HTR-8/SVneo (cell line): Measurements from ENCODE around the gene RCOR2.

ENCODE experiments used
- DNase-seq: peaks from one replicate; pipeline ENCODE4 v3.0.0; 2011; ENCODE audit warnings: low spot score, mixed read lengths; ENCODE audit not compliant: insufficient read length
- FAIRE-seq: peaks from 2 replicates; lab custom pipeline; 2011; peaks lifted over from hg19 to GRCh38; lab: Jason Lieb, UNC

RCOR2 gene

GRCh38 chr11:63908631-63909401 is 8.1 kb downstream of the RCOR2 start:
- FAIRE-seq (no peak), DNase-seq (no peak)

- FAIRE-seq (no peak), DNase-seq (no peak)
Measured at GRCh38 chr11:63907808-63908530, 9.0 kb downstream of the RCOR2 start.

DNA sequence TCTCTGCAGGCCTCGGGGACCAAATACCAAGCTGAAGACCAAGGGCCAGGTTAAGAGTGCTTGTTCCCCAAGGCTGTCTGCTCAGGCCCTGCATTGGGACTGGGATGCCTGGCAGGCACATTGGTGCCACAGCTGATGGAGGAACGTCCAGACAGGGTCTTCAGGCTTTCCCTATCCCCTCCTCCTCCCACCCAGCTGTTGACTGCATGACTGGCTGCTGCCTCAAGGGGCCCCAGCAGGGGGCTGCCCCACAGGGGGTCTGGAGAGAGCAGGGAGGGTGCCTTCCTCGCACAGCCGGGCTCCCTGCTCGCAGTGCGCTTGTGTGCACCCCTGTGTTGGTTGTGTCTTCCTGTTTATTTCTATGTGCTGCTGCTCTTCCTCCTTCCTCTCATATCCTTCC is 9.9 kb downstream of the RCOR2 start:
- DNase-seq: no peak
- no peak for FAIRE-seq

DNA sequence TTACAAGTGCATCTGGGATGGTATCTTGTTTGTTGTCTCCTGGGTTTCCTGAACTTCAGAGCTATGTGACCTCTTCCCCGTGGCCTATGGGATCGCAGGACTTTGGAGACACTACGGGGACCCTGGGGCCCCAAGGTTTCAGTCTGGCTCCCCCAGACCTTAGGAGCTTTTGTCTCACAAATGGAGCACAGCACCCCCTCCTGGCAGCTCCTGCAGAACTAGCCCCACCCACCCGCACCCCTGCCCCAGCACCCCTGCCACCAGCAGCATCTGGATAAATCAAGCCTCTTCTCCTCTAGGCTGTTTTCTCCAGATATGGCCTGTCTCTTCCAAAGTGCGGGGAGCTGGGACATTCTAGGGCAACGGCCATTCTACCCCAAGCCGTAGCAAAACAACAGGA is 10.4 kb downstream of the RCOR2 start:
- FAIRE-seq: no peak
- DNase-seq: no peak

GRCh38 chr11:63906087-63906486 is 10.9 kb downstream of the RCOR2 start:
- DNase-seq: no peak
- FAIRE-seq: no peak

GRCh38 chr11:63905179-63905578 is 11.8 kb downstream of the RCOR2 start:
- DNase-seq: no peak
- FAIRE-seq: no peak

DNA sequence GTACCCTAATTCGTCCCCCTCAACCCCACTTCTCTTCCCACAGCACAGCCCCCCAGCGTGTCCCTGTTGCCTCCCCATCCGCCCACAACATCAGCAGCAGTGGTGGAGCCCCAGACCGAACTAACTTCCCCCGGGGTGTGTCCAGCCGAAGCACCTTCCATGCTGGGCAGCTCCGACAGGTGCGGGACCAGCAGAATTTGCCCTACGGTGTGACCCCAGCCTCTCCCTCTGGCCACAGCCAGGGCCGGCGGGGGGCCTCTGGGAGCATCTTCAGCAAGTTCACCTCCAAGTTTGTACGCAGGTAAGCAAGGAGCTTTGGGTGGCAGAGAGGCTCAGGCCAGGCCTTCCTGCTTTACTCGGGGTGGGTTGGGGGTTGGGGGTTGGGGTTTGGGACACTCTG is 12.2 kb downstream of the RCOR2 start:
- DNase-seq (no peak), FAIRE-seq (no peak)

- FAIRE-seq: no peak
- no peak for DNase-seq
Measured at GRCh38 chr11:63903884-63904283, 13.1 kb downstream of the RCOR2 start.

DNA sequence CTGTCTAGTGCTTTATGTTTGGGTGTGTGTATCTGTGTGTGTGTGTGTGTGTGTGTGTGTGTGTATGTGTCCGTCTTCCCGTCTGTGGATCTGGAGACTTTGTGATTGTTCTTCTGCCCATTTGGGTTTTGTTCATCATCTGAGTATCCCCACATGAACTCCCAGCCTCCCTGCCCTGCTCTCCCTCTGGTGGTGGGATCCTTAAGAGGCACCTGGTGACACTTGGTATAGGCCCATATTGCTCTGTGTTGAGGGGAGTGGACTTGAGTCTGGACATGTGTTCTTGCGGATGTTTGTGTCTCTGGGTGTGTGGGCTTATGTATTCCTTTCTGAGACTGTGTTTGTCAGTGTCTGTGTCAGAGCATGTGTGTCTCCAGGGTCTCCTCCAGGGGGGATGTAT is 15.3 kb downstream of the RCOR2 start:
- FAIRE-seq (no peak), DNase-seq (no peak)

DNA sequence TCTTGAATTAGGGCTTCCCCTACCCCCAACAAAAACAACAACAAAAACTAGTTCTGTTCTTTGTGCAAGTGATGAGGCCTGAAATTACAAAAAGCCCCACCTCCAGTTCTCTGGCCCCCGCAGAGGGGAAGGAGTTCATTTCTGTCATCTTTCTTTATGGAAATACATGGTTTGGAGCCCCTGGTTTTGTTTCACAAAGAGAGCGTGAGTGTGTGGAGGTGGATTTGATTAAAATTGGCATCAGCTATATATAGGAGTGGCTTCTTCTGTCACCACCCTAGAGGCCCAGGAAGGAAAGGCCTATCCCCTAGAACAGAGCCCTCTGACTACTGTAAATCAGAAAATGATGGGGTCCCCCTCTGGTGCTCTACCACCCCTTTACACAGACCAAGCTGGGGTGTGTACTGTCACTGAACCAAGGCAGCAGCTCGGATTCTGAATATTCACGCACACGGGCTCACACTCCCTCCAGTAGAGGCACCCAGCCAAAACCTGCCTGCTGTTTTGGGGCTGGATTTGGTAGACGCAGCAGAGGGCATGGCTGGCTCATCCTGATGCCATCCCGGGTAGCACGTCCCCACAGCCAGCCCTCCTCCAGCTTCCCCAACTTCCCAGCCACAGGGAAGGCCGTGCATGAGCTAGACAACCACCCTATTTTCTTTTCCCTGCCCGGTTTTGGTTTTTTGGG is 19.4 kb downstream of the RCOR2 start:
- FAIRE-seq: no peak
- no peak for DNase-seq

DNA sequence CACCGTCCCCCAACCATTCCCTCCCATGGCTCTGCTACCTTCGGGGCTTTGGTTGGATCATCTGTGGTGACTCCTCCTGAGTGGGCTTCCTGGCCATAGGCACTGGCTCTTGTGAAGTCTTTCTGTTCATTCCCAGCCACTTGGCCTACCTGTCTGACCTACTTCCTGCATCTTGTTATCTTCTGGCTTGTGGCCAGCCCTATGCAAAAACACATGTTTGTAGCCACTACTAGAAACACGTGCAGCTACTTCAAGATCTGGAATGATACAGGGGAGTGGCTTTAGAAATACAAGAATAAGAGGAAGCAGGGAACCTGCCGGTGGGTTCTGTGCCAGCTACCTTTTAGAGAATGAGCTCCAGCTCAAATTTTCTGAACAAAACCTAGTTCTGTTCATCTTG is 20.9 kb downstream of the RCOR2 start:
- FAIRE-seq (no peak), DNase-seq (no peak)

DNA sequence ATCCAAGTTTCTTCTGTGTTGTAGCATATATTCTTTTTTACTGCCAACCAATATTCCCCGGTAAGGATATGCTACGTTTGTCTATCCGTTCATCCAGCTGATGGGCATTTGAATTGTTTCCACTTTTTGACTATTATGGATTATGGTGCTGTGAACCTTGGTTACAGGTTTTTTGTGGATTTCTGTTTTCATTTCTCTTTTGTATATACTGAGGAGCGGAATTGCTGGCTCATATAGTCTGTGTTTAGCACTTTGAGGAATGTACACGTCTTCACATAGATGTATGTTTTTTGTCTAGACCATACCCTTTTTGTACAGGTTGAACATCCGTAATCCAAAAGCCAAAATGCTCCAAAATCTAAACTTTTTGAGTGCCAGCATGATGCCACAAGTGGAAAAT is 23.6 kb downstream of the RCOR2 start:
- FAIRE-seq (no peak), DNase-seq (no peak)

DNA sequence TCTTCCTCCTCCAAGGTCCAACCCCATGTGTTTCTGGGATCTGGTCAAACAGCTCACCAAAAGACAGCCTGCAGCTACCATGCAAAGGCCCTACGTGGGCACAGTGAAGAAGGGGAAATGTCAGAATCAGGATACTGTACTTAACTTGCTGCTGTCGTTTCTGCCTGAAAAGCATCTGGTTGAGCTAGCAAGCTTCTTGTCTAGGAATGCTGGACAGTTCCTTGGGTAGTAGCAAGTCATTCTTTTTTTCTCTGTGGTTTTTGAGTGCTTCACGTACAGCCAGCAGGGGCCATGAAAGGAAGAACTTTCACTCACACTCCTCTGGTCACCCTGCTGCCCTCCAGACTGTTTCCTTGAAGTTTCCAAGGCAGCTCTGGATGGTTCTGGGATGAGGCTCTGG is 24.7 kb downstream of the RCOR2 start:
- DNase-seq (no peak), FAIRE-seq (no peak)

GRCh38 chr11:63890368-63890767 is 26.6 kb downstream of the RCOR2 start:
- no peak for FAIRE-seq
- no peak for DNase-seq

- FAIRE-seq: no peak
- DNase-seq: no peak
Measured at GRCh38 chr11:63889344-63889743, 27.6 kb downstream of the RCOR2 start.

DNA sequence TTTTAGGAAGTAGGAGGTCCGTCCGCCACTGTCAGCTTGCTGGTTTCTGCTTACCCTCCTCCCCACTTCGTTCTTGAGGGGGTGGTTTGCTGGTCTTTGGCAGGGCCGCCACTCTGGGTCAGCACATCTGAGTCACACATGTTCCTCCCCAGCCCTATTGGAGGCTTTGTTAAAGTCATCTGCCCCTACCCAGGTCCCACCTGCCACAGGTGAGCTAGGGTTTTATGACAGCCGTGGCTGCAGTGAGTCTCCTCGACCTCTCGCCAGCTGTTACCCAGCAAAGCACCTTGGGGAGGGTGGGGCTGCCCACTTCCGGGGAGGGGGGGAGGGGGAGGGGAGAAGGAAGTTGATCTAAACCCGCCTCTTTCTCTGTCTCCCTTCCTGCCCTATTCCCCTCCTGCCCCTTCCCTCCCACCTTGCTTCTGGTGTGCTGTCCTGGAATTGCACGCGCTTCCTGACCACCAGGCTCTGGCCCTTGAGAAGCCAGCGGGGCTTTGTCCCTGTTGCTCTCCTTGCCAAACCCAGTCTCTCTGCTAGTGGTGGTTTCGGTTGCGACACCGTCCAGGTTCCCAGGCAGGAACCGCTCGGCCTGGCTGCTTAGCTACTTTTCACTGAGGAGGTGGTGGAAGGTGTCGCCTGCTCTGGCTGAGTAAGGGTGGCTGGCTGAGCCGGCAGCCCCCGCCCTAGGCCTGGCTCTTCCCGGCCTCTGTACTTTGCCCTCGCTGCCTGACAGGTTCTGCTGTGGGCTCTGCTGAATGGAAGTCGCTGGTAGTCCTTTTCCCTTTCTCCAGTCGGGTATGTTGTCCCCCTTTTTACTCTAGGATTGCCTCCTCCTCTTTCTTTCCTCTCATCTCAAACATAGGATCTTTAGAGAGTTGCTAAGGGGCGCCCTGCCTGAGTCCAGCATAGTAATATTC is 28.5 kb downstream of the RCOR2 start:
- FAIRE-seq (no peak), DNase-seq (no peak)

- no peak for DNase-seq
- FAIRE-seq: no peak
Measured at GRCh38 chr11:63887386-63887999, 29.5 kb downstream of the RCOR2 start.

DNA sequence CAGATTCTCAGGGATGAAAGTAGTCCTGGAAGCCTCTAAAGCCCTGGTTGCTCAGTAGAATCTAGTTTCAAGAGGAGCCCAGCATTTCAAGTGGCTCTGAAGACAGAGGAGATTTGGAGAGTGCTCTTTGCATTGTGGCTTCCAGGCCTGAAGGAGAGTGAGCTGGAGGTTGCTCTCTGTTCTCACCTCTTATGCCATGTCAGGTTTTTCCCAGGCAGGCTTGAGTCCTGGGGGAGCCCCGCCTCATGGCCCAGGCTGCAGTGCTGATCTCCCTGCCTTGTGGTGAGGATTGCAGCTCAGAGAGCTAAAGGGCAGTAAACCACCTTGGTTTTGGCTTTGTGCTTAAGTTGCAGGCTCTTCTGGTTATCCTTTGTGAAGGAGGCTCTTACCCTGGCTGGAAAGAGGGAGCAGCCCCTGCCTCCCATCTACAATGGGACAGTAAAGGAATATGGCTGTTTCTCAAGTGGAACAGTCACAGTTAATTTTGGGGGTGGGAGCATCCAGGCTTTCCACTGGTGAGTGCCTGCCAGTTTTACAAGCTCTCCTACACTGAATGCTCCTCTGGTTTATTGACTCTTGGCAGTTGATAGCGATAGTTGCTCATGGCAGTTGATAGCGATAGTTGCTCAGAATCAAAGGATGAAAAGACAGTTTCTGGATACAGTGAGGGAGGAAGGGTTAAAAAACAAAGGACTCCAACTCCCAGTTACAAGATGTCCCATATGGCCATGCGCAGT is 32.6 kb downstream of the RCOR2 start:
- DNase-seq (no peak), FAIRE-seq (no peak)

DNA sequence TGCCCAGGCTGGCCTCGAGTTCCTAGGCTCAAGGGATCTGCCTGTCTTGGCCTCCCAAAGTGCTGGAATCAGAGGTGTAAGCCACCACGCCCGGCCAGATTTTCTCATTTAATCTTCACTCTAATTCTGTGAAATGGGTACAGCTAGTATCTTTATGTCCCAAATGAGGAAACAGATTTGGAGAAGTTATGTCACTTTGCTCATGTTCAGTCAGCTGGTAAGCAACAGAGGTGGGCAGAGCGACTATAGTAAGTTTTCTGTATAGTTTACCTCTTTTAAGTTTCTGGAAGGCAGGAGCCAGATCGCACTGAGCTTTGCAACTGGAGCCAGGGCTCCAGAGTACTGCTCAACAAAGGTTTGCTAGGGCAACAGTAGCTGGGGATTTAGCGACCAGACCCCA is 33.2 kb downstream of the RCOR2 start:
- DNase-seq: no peak
- no peak for FAIRE-seq
